Panc1 (cell line): ENCODE data around the gene SUGCT. TPM values are rescaled to one million over a fixed set of nuclear protein-coding genes. Genes with fewer than 3 reads are reported as not detected.

Experiments
- ATAC-seq: fragments of 200-7000 bp; cut with Tn5 transposase; 2 replicates; pipeline ENCODE4 v1.9.1; 2020; ENCODE audit warnings: mild to moderate bottlenecking, moderate library complexity
- BruUV-seq: library from RNA; stranded (reverse); fragments of 400-500 nt; replicated peaks from 2 replicates; lab custom pipeline; 2021; lab: Mats Ljungman, UMichigan
- CTCF ChIA-PET: fragments of 300-600 bp; sonication (Branson Sonifier 250); formaldehyde crosslinking; loops from one replicate; lab custom pipeline; 2022; ENCODE audit warnings: antibody characterized with exemption; lab: Charles Lee
- POLR2A ChIA-PET: fragments of 300-600 bp; sonication (Branson Sonifier 250); formaldehyde crosslinking; loops from one replicate; lab custom pipeline; 2022; ENCODE audit warnings: antibody characterized with exemption; lab: Charles Lee
- DNase-seq: peaks from one replicate; pipeline ENCODE4 v3.0.0-alpha.2; 2010; ENCODE audit warnings: low read depth, low spot score
- H3K27ac ChIP-seq: 2 replicates; pipeline ENCODE4 v1.5.1; 2011; ENCODE audit warnings: mild to moderate bottlenecking, low read length, inconsistent platforms
- H3K27me3 ChIP-seq: fragments of 200-500 bp; sonication (Bioruptor generic); 2 replicates; pipeline ENCODE4 v1.6.0; 2014; ENCODE audit warnings: low read length, inconsistent platforms; ENCODE audit not compliant: control insufficient read depth, insufficient read depth
- H3K36me3 ChIP-seq: fragments of 200-500 bp; sonication (Bioruptor generic); 2 replicates; pipeline ENCODE4 v1.5.1; 2014; ENCODE audit warnings: inconsistent platforms, mild to moderate bottlenecking, low read length, moderate library complexity; ENCODE audit not compliant: control insufficient read depth, insufficient read depth
- H3K4me1 ChIP-seq: 2 replicates; pipeline ENCODE4 v1.5.1; 2011; ENCODE audit warnings: inconsistent platforms, mild to moderate bottlenecking, low read length, moderate library complexity; ENCODE audit not compliant: control insufficient read depth, insufficient read depth
- H3K4me3 ChIP-seq, 2 experiments: 2 replicates each; pipeline ENCODE4 v1.5.1; 2011 to 2012; ENCODE audit warnings: low read depth in 2 of 2, low read length in 2 of 2, mild to moderate bottlenecking in 2 of 2, inconsistent platforms in 1 of 2, moderate library complexity in 1 of 2
- H3K9me3 ChIP-seq: fragments of 200-500 bp; sonication (Bioruptor generic); 2 replicates; pipeline ENCODE4 v1.5.1; 2014; ENCODE audit warnings: low read depth, mild to moderate bottlenecking, inconsistent platforms, low read length, moderate library complexity; ENCODE audit not compliant: control insufficient read depth, insufficient read depth
- POLR2AphosphoS5 ChIP-seq: IDR thresholded peaks from 2 replicates; pipeline ENCODE4 v1.6.1; 2012; ENCODE audit warnings: mild to moderate bottlenecking, low read depth, low read length, moderate library complexity
- SIN3A ChIP-seq: IDR thresholded peaks from 2 replicates; pipeline ENCODE4 v1.6.1; 2012; ENCODE audit warnings: low read depth, mild to moderate bottlenecking, low read length, moderate library complexity, borderline replicate concordance; ENCODE audit not compliant: insufficient read depth
- TCF7L2 ChIP-seq: IDR thresholded peaks from 2 replicates; pipeline ENCODE4 v1.6.1; 2011; ENCODE audit warnings: mild to moderate bottlenecking, low read depth, low read length, inconsistent platforms
- in situ Hi-C: cut with HindIII; loops from 2 replicates; pipeline ENCODE4 v1.10.0; 2016; ENCODE audit warnings: low sequenced_read_pairs, low pct_unique_long_range_greater_than_20kb
- intact Hi-C: fragments of 100-400 bp; cut with micrococcal nuclease; formaldehyde crosslinking; loops from one replicate; pipeline ENCODE4 v1.10.0; 2022; ENCODE audit not compliant: unreplicated experiment
- total RNA-seq: library from RNA; stranded (reverse); gene quantifications from one replicate; pipeline ENCODE4 v1.2.1, GENCODE V29; 2021; ENCODE audit not compliant: unreplicated experiment
- TF ChIP-seq, protein P1 (sequence below): fragments of 450-650 bp; IDR thresholded peaks from 2 replicates; pipeline ENCODE4 v1.5.1; 2017; ENCODE audit warnings: mild to moderate bottlenecking
- TF ChIP-seq, protein P2 (sequence below), 2 experiments: IDR thresholded peaks; 2 replicates each; pipeline ENCODE4 v1.6.1; 2011 to 2012; ENCODE audit warnings: low read depth in 2 of 2, control low read depth in 1 of 2, low read length in 1 of 2, mild to moderate bottlenecking in 1 of 2, moderate library complexity in 1 of 2; ENCODE audit not compliant: insufficient read depth in 1 of 2

Gene SUGCT
- total RNA-seq, 1 experiment from 2014 or later, result 3.1 TPM

DNA sequence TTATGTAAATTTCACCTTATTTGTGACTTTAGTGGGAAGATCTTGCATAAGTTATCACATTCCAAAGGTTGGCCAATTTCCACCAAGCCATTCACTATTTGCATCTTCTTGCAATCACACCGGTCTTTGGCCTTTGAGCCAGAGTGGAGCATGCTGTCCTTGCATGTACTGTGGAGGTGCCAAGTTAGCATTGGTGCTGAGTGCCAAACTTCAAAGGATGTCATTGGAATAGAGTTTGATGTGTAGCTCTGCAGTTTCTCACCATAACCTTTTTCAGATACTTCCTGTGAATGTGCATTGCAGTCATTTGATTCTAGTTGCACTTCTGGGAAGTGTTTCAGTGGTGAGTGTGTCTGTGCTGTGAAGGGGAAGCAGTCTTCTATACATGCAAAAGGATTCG lies 620.6 kb downstream of the SUGCT start:
- Histone ChIP-seq H3K4me1 (no peaks in the 10 kb centered on the region), H3K27ac (no peak overlapping the region), H3K9me3 (no peaks in the 10 kb centered on the region), H3K27me3 (no peaks in the 10 kb centered on the region), H3K36me3 (no peaks in the 10 kb centered on the region), H3K4me3 (no peak overlapping the region)
- DNase-seq (no peak), ATAC-seq (no peak)
- no TSS peak for BruUV-seq
- intact Hi-C loops, result no loop called here
- CTCF ChIA-PET, result no interaction called here
- POLR2A ChIA-PET, result no interaction called here
- in situ Hi-C loops, result no loop called here
- TF ChIP-seq, protein P1, sequence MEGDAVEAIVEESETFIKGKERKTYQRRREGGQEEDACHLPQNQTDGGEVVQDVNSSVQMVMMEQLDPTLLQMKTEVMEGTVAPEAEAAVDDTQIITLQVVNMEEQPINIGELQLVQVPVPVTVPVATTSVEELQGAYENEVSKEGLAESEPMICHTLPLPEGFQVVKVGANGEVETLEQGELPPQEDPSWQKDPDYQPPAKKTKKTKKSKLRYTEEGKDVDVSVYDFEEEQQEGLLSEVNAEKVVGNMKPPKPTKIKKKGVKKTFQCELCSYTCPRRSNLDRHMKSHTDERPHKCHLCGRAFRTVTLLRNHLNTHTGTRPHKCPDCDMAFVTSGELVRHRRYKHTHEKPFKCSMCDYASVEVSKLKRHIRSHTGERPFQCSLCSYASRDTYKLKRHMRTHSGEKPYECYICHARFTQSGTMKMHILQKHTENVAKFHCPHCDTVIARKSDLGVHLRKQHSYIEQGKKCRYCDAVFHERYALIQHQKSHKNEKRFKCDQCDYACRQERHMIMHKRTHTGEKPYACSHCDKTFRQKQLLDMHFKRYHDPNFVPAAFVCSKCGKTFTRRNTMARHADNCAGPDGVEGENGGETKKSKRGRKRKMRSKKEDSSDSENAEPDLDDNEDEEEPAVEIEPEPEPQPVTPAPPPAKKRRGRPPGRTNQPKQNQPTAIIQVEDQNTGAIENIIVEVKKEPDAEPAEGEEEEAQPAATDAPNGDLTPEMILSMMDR, result no peak
- no peak for TF ChIP-seq TCF7L2
- TF ChIP-seq SIN3A, result no peak
- TF ChIP-seq POLR2AphosphoS5, result no peak
- TF ChIP-seq, protein P2, sequence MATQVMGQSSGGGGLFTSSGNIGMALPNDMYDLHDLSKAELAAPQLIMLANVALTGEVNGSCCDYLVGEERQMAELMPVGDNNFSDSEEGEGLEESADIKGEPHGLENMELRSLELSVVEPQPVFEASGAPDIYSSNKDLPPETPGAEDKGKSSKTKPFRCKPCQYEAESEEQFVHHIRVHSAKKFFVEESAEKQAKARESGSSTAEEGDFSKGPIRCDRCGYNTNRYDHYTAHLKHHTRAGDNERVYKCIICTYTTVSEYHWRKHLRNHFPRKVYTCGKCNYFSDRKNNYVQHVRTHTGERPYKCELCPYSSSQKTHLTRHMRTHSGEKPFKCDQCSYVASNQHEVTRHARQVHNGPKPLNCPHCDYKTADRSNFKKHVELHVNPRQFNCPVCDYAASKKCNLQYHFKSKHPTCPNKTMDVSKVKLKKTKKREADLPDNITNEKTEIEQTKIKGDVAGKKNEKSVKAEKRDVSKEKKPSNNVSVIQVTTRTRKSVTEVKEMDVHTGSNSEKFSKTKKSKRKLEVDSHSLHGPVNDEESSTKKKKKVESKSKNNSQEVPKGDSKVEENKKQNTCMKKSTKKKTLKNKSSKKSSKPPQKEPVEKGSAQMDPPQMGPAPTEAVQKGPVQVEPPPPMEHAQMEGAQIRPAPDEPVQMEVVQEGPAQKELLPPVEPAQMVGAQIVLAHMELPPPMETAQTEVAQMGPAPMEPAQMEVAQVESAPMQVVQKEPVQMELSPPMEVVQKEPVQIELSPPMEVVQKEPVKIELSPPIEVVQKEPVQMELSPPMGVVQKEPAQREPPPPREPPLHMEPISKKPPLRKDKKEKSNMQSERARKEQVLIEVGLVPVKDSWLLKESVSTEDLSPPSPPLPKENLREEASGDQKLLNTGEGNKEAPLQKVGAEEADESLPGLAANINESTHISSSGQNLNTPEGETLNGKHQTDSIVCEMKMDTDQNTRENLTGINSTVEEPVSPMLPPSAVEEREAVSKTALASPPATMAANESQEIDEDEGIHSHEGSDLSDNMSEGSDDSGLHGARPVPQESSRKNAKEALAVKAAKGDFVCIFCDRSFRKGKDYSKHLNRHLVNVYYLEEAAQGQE (IDR thresholded peaks at IDR 0.05; ENCODE audit: insufficient read depth in 1 of 2, low read depth in 2 of 2, low read length in 1 of 2), result no peak

DNA sequence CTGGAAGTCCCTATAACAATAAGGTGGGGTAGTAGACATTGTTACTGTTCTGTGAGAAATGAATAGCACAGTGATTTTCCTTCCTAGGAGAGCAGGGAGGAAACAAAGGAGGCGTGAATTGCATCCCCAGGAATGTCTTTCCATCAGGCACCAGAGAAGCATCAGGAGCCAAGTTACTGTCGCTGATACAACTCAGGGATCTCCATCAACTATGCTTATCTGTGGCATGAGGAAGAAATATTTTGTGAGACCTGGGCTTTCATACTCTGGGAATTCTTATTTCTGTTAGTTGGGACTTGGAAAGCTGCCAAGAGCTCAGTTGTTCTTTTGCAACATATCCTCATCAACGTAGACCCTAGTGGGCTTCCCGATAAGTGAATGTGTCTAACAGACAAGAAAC lies 622.3 kb downstream of the SUGCT start:
- no peak for TF ChIP-seq POLR2AphosphoS5
- no peak for TF ChIP-seq TCF7L2
- no peak for TF ChIP-seq SIN3A
- TF ChIP-seq, protein P1, result no peak
- ATAC-seq (no peak), DNase-seq (no peak)
- POLR2A ChIA-PET, result no interaction called here
- no peaks in the 10 kb centered on the region for H3K36me3 ChIP-seq
- CTCF ChIA-PET, result no interaction called here
- intact Hi-C loops (no loop called here), in situ Hi-C loops (no loop called here)
- H3K27me3 ChIP-seq, result no peaks in the 10 kb centered on the region
- H3K27ac ChIP-seq, result no peak overlapping the region
- H3K4me3 ChIP-seq, result no peak overlapping the region
- BruUV-seq, result no TSS peak
- no peaks in the 10 kb centered on the region for H3K4me1 ChIP-seq
- H3K9me3 ChIP-seq, result no peaks in the 10 kb centered on the region
